Measurements from ENCODE around the gene WDR62.
"Not testable (repeated sequence)": the region's sequence is repeated elsewhere in the genome, so short reads cannot be mapped to it uniquely, and the experiment has no call there.

Gene WDR62

GRCh38 chr19:36032251-36033104 is 22.2 kb upstream of the WDR62 start, which contains the start of gene CLIP3:
Gene CLIP3, minus strand, starts transcription at chr19:36032873. Its CDS starts 516 bp downstream, at chr19:36032357.
- peak in 1 of 2 donors; percentile 45 for DNase-seq (ENCODE audit: extremely low read depth in 1 of 2, low read depth in 1 of 2)

- no peak for DNase-seq (ENCODE audit: extremely low read depth in 1 of 2, low read depth in 1 of 2)
Measured at GRCh38 chr19:36040495-36040894, 14.2 kb upstream of the WDR62 start.

GRCh38 chr19:36041092-36041491 is 13.6 kb upstream of the WDR62 start:
- DNase-seq (ENCODE audit: extremely low read depth in 1 of 2, low read depth in 1 of 2), result not testable (repeated sequence)

- DNase-seq (ENCODE audit: extremely low read depth in 1 of 2, low read depth in 1 of 2), result no peak
Measured at GRCh38 chr19:36041831-36042230, 12.9 kb upstream of the WDR62 start.

DNA sequence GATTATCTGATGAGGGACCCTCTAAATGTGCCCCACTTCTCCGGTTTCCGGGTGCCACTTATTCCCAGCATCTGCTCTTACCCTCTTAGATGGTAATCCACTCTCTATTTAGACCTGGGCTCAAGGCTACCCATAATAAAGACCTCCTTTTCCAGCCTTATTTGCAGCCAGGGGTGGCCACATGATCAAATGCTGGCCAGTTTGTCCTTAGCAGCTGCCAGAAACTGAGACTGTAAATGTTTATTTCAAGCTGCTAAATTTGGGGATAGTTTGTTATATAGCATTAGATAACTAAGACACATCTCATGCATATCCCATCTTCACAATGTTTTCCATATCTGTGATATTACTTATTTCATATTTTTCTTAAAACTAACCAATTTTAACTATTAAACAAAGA is 10.7 kb upstream of the WDR62 start:
- DNase-seq (ENCODE audit: extremely low read depth in 1 of 2, low read depth in 1 of 2), result no peak

GRCh38 chr19:36046443-36047050 is 8.2 kb upstream of the WDR62 start:
- DNase-seq (ENCODE audit: extremely low read depth in 1 of 2, low read depth in 1 of 2), result no peak

GRCh38 chr19:36047835-36048234 is 6.9 kb upstream of the WDR62 start:
- no peak for DNase-seq (ENCODE audit: extremely low read depth in 1 of 2, low read depth in 1 of 2)

DNA sequence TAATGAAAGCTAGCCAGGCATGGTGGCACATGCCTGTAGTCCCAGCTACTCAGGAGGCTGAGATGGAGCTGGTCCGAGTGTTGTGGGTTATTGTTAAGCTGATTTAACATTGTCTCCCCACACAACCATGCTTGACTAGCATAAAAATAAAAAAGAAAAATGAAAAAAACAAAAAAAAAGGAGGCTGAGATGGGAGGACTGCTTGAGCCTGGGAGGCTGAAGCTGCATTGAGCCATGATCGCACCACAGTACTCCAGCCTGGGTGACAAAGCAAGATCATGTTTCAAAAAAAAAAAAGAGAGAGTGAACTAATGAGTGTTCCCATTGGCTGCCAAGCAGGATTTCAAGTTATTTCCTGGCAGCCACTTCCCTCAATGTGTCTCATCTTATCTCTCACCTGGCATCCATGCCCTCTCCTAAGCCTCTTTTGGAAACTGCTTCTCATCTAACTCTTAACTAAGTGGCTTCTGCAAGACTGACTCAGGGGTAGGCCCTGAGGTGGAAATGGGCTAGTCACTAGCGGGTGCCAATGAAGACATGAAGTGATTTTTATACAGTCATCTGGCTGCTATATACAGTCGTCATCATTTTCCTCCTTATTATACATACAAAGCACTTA is 5.5 kb upstream of the WDR62 start:
- no peak for DNase-seq (ENCODE audit: extremely low read depth in 1 of 2, low read depth in 1 of 2)

DNA sequence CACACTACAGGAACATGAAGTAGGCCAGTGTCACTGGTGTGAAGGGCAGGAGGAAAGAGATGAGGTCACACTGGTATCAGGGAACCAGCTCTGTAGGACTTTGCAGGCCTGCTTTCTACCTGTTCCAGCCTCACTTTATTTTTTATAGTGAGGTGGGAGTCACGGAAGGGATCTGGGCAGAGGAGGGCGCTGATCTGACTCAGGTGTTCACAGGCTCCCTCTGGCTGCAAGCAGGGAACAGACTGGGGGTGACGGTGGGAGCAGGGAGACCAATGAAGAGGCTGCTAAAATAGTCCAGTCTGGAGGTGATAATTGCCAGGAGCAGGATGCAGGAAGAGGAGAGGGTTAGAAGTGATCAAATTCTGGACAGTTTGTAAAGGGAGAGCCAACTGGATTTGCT is 3.5 kb upstream of the WDR62 start:
- no peak for DNase-seq (ENCODE audit: extremely low read depth in 1 of 2, low read depth in 1 of 2)

GRCh38 chr19:36051637-36052036 is 3.1 kb upstream of the WDR62 start:
- DNase-seq (ENCODE audit: extremely low read depth in 1 of 2, low read depth in 1 of 2), result no peak

DNA sequence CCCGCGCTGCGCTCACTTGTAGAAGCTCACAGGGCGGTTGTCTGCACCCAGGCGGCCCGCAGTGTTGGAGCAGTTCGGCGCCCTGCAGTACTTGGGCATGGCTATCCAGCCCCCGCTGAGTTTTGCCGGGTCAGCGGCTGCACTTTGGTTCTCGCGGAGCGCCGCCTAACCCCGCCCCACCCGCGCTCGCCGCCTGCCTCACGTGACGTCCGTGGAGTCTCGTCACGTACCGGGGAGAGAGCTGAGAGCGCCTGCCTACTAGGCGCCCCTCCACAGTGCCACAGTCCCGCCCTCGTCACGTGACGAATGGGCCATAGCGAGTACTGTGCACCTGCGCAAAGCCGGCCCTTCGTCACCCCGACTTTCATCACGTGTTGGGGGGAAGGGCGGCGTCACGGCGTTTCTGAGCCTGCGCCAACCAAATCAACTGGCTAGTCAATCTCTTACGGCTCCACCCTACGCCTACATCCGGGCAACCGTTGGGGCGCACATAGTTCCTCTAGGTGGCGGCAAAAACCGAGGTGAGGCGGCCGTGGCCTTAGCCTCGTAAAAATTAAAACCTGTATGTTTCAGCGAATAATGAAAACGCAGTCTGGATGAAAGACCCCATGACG is 471 bp upstream of the WDR62 start, which contains the start of gene THAP8:
Gene THAP8 (minus strand): TSS at position 167 of the 614 bp plus-strand sequence. CDS start 68 bp downstream, at position 99.
- DNase-seq (ENCODE audit: extremely low read depth in 1 of 2, low read depth in 1 of 2), result peak; percentile 99 to 100

- DNase-seq (ENCODE audit: extremely low read depth in 1 of 2, low read depth in 1 of 2), result no peak
Measured at GRCh38 chr19:36058481-36059179, 3.9 kb downstream of the WDR62 start.

DNA sequence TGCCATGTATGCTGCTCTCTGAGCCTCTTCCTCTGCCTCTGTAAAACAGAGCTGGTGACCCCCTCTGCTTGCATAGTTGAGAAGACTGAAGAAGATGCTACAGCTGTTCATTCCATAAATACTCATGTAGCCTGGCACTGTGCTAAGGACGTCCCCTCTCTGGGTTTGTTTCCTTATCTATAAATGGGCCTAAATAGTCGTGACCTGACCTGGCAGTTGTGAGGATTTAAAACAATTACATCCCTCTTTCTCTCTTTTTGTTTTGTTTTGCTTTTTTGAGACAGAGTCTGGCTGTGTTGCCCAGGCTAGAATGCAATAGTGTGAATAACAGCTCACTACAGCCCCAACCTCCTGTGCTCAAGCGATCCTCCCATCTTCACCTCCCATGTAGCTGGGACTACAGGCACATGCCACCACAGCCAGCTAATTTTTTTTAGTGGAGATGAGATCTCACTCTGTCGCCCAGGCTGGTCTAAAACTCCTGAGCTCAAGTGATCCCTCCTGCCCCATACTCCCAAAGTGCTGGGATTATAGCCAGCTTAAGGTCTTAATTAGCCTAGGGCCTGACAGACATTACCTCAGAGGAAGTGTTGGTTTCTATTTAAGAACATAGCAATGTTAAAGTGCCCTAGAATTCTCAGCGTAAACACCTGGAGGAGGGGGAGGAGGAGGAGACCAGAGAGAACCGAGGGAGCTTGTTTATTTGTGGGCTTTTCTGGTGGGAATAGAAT is 4.6 kb downstream of the WDR62 start:
- DNase-seq (ENCODE audit: extremely low read depth in 1 of 2, low read depth in 1 of 2), result no peak

DNA sequence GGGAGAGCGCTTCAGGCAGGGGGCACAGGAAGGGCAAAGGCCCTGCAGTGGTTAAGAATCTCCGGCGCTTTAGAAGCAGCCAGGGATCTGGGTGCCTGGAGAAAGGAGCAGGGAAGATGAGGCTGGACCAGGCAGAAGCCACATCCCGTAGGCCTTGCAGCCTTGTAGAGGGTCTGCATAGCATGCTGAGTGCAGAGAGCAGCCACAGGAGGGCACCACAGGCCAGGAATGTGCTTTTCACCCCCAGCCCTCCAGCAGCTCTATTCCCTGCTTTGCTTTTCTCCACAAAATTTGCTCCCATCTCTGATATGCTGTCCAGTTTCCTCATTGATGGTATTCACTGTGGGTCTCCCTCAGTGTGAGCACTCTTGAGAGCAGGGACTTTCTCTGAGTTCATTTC is 5.7 kb downstream of the WDR62 start:
- no peak for DNase-seq (ENCODE audit: extremely low read depth in 1 of 2, low read depth in 1 of 2)

DNA sequence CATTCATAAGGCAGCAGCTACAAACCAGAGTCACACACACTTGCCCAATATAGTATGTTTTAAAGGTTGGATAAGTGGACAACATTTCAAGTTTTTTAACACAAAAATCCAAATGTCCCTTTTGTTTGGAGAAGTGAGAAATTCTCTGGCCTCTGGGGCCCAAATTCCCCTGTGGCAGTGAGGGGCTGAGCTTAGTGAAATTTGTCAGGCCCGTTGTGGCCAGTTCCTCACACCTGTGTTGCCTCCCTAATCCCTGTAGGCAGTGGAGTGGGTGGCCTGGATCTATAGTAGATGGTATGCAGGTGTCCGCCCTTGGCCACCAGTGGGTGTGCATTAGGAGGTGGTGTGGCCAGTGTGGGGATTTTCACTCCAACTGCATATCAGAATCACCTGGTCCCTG is 6.7 kb downstream of the WDR62 start:
- no peak for DNase-seq (ENCODE audit: extremely low read depth in 1 of 2, low read depth in 1 of 2)

GRCh38 chr19:36064826-36065225 is 10.1 kb downstream of the WDR62 start:
- no peak for DNase-seq (ENCODE audit: extremely low read depth in 1 of 2, low read depth in 1 of 2)

DNA sequence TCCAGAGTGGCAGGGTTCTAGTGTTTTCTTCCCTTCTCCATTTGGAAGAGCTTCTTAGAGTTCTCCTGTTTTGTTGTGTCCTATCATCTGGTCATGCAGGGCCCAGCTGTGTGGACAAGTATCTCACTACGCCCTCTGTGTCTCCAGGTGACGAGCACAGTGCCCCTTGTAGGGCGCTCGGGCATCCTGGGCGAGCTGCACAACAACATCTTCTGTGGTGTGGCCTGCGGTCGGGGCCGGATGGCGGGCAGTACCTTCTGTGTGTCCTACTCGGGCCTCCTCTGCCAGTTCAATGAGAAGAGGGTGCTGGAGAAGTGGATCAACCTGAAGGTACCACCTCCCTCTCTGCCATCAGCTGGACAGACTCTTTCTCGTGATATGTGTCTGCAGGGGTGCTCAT is 13.0 kb downstream of the WDR62 start:
- no peak for DNase-seq (ENCODE audit: extremely low read depth in 1 of 2, low read depth in 1 of 2)

- not testable (repeated sequence) for DNase-seq (ENCODE audit: extremely low read depth in 1 of 2, low read depth in 1 of 2)
Measured at GRCh38 chr19:36068810-36069499, 14.3 kb downstream of the WDR62 start.

DNA sequence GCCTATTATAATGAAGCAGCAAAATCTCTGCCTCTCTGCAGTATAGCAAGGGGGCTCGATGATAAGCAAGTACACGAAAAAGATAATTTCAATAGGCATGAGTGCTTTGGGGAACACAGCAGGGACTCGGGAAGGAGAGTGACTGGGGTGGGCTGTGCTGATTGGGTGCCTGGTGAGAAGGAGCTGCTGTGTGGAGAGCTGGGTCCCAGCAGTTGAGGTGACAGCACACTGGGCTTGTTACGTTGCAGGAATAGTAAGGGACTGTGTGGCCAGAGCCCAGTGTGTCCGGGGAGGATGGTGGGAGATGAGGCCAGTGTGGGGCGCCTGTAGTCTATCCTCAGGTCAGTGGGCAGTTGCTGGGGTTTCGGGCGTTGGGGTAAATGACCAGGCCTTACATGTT is 17.4 kb downstream of the WDR62 start:
- no peak for DNase-seq (ENCODE audit: extremely low read depth in 1 of 2, low read depth in 1 of 2)

Measured in activated CD8-positive, alpha-beta memory T cell treated with anti-CD3 and anti-CD28 coated beads for 1 hour (primary cell).